Measurements from ENCODE around the gene MAML3. TPM values are rescaled to one million over a fixed set of nuclear protein-coding genes. Genes with fewer than 3 reads are reported as not detected.

MAML3 gene
- total RNA-seq, 1 donor from 2014 or later = 8.0 TPM

DNA sequence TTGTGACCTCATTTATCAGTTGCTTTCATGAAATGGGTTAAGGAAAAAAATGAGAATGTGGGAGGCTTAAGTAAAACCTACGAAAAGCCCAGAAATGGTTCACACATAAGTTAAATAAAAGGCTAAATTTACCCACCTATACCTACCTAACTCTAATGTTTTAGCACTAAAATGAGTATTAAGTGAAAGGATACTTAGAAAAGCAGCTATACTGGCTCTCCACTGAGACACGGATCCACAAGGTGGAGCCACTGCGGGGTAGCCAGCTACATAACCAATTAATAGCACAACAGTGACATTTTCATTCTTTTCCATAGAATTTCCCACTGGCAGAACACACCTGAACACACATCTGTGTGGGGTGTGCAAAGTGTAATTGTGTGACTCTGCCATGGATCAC is 101.9 kb downstream of the MAML3 start:
- no peak for DNase-seq (ENCODE audit: extremely low spot score, unreplicated experiment)
- no peak overlapping the region for H3K4me3 Mint-ChIP-seq (ENCODE audit: unreplicated experiment)
- H3K27ac Mint-ChIP-seq (ENCODE audit: unreplicated experiment) = no peak overlapping the region
- peaks cover 38% of the 10 kb centered on the region for H3K4me1 Mint-ChIP-seq (ENCODE audit: unreplicated experiment)
- H3K9me3 Mint-ChIP-seq (ENCODE audit: unreplicated experiment) = no peaks in the 10 kb centered on the region
- TF ChIP-seq, protein P1, sequence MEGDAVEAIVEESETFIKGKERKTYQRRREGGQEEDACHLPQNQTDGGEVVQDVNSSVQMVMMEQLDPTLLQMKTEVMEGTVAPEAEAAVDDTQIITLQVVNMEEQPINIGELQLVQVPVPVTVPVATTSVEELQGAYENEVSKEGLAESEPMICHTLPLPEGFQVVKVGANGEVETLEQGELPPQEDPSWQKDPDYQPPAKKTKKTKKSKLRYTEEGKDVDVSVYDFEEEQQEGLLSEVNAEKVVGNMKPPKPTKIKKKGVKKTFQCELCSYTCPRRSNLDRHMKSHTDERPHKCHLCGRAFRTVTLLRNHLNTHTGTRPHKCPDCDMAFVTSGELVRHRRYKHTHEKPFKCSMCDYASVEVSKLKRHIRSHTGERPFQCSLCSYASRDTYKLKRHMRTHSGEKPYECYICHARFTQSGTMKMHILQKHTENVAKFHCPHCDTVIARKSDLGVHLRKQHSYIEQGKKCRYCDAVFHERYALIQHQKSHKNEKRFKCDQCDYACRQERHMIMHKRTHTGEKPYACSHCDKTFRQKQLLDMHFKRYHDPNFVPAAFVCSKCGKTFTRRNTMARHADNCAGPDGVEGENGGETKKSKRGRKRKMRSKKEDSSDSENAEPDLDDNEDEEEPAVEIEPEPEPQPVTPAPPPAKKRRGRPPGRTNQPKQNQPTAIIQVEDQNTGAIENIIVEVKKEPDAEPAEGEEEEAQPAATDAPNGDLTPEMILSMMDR (IDR thresholded peaks at IDR 0.05) = peak; percentile 58
- H3K27me3 Mint-ChIP-seq (ENCODE audit: unreplicated experiment) = no peaks in the 10 kb centered on the region
- H3K36me3 Mint-ChIP-seq (ENCODE audit: unreplicated experiment) = no peaks in the 10 kb centered on the region

DNA sequence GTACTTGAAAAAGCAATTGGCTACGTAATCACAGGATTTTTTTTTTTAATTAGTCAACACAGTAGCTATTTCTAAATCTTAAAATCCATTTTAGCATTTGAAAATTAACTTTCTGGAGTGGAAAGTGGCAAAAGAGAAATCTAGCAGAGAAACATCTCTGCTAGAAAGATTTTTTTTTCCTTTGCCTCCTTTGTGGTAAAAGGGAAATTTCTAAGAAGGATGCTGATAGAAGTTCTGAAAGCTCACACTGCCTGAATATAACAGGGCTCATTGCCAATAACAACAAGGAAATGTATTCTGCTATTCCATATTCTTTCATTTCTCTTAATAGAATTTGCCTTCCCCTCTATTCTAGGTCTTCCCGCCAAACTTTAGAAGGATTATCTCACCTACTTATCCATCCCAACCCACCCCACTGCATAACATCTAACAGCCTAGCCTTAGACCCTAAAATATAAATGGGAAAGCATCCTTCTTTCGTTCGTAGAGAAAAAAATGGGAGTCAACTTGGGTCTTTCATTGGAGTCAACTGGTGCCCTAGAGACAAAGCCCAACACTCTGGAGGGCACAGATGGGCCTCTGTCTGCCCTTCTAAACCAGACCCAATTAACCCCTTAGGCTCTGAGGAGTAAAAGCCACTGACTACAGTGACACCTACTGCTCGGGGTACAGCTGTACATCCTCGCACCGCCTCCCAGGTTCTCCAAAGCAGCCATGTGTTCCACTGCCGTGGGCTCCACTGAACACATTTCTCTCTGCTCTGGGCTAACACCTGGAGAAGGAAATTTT is 103.9 kb downstream of the MAML3 start:
- DNase-seq (ENCODE audit: extremely low spot score, unreplicated experiment) = no peak
- TF ChIP-seq, protein P1 (IDR thresholded peaks at IDR 0.05) = peak; percentile 45
- no peaks in the 10 kb centered on the region for H3K9me3 Mint-ChIP-seq (ENCODE audit: unreplicated experiment)
- H3K27ac Mint-ChIP-seq (ENCODE audit: unreplicated experiment) = peak overlapping the region; percentile 61
- no peaks in the 10 kb centered on the region for H3K27me3 Mint-ChIP-seq (ENCODE audit: unreplicated experiment)
- H3K4me1 Mint-ChIP-seq (ENCODE audit: unreplicated experiment) = peaks cover 43% of the 10 kb centered on the region
- H3K4me3 Mint-ChIP-seq (ENCODE audit: unreplicated experiment) = peak overlapping the region; percentile 71
- H3K36me3 Mint-ChIP-seq (ENCODE audit: unreplicated experiment) = no peaks in the 10 kb centered on the region

DNA sequence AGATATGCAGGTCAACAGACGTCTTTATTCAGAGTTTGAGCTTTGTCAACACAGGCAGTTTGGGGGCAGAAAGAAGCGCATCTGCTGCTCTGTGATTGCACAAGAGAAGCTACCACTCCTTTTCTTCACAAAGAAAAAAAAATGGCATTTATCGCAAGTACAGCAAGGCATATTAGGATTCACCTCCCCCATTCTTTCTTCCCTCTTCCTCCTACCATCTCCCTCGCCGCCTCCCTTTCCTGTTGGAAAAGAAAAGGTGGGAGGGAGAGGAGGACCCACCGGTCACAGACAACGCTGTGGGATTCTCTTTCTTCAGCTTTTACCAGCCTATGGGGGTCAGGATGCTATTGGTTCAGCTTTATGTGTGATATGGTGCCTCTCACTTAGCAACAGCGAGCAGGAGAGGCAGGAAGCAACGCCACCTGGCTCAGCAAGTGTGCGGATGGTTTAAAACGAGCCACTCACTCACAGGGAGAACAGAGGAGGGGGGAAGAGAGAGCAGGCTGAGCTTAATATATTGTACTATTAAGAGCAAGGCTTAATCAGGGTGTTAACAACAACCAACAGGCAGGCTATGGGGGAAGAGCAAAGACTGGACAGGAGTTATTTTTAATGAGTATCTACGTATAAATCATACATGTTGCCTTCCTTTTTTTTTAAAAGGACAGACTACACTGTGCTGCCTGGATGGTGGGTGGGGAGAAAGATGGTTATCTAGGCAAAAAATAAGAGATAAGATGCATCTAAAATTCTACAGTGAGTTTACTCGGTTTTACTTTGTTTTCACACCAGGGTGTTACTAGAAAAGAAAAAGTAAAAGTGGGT is 104.7 kb downstream of the MAML3 start:
- H3K27ac Mint-ChIP-seq (ENCODE audit: unreplicated experiment) = peak overlapping the region; percentile 61
- H3K36me3 Mint-ChIP-seq (ENCODE audit: unreplicated experiment) = peaks cover 2% of the 10 kb centered on the region
- no peaks in the 10 kb centered on the region for H3K9me3 Mint-ChIP-seq (ENCODE audit: unreplicated experiment)
- H3K4me1 Mint-ChIP-seq (ENCODE audit: unreplicated experiment) = peaks cover 40% of the 10 kb centered on the region
- no peaks in the 10 kb centered on the region for H3K27me3 Mint-ChIP-seq (ENCODE audit: unreplicated experiment)
- no peak for DNase-seq (ENCODE audit: extremely low spot score, unreplicated experiment)
- TF ChIP-seq, protein P1 (IDR thresholded peaks at IDR 0.05) = peak; percentile 18
- peak overlapping the region; percentile 71 for H3K4me3 Mint-ChIP-seq (ENCODE audit: unreplicated experiment)

DNA sequence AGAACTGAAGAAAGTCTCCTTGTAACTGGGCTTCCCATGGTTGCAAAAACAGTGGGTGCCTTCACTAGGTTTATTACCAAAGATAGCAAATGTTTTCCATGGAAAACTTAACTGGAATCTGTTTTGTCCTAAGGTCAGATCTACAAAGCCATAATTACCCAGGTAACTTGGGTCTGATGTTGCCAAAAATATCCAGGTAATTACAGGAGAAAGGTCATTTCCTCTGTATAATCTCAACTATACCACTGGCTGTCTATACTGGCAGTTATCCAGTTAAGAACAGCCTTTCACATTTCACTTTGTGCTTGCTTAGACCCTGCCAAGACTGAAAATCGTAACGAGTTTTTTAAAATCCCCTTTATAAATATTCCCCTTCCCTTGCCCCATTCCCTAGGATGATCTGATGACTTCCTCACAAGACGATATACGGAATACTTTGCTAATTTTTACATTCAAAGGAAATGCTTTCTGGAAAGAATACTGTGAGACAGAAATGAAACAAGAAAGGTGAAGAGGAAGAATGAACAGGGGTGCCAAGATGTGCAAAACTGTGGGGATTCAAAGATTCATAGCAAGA is 105.5 kb downstream of the MAML3 start:
- Mint-ChIP-seq H3K36me3 (ENCODE audit: unreplicated experiment) (peaks cover 2% of the 10 kb centered on the region), H3K27me3 (ENCODE audit: unreplicated experiment) (no peaks in the 10 kb centered on the region), H3K9me3 (ENCODE audit: unreplicated experiment) (no peaks in the 10 kb centered on the region), H3K4me1 (ENCODE audit: unreplicated experiment) (peaks cover 37% of the 10 kb centered on the region), H3K4me3 (ENCODE audit: unreplicated experiment) (peak overlapping the region; percentile 71), H3K27ac (ENCODE audit: unreplicated experiment) (peak overlapping the region; percentile 61)
- TF ChIP-seq, protein P1 (IDR thresholded peaks at IDR 0.05) = no peak
- no peak for DNase-seq (ENCODE audit: extremely low spot score, unreplicated experiment)

DNA sequence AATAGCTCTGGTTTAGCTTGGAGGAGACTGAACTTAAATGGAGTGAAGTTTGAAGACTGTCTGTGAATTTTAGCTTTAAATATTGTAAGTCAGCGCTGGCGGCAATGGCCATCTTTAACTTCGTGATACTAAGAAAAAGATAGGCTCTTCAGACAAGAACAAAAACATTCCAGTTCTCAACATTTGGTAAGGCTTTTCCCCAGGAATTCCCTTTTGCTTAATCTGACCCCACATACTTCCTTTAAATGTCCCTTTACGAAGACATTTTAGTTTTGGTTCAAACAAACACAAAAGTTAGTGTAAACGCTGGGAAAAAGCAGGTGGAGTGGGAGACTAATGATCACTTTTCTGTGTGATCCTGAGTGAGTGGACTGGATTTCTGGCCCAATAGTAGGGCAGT is 106.2 kb downstream of the MAML3 start:
- Mint-ChIP-seq H3K4me1 (ENCODE audit: unreplicated experiment) (peaks cover 37% of the 10 kb centered on the region), H3K36me3 (ENCODE audit: unreplicated experiment) (peaks cover 2% of the 10 kb centered on the region), H3K27me3 (ENCODE audit: unreplicated experiment) (no peaks in the 10 kb centered on the region), H3K9me3 (ENCODE audit: unreplicated experiment) (no peaks in the 10 kb centered on the region), H3K4me3 (ENCODE audit: unreplicated experiment) (no peak overlapping the region), H3K27ac (ENCODE audit: unreplicated experiment) (no peak overlapping the region)
- TF ChIP-seq, protein P1 (IDR thresholded peaks at IDR 0.05) = no peak
- no peak for DNase-seq (ENCODE audit: extremely low spot score, unreplicated experiment)
